C4-2B (cell line): ENCODE measurements around the gene TNNC1.

Source experiments
- H3K27ac ChIP-seq: fragments of 450-650 bp; 2 replicates; pipeline ENCODE4 v1.5.1; 2017
- CTCF ChIP-seq: fragments of 450-650 bp; conservative IDR thresholded peaks from 2 replicates; pipeline ENCODE4 v1.5.1; 2017; ENCODE audit warnings: mild to moderate bottlenecking
- ZFX ChIP-seq: fragments of 450-650 bp; IDR thresholded peaks from 2 replicates; pipeline ENCODE4 v1.6.1; 2017

TNNC1 gene

GRCh38 chr3:52453496-52454249 lies at the start of gene TNNC1:
TSS of gene TNNC1 (minus strand) at chr3:52454041. CDS start at chr3:52454015, 26 bp downstream.
- TF ChIP-seq CTCF (no peak), ZFX (no peak)
- H3K27ac ChIP-seq = peak within 1 kb of the TSS; percentile 70

DNA sequence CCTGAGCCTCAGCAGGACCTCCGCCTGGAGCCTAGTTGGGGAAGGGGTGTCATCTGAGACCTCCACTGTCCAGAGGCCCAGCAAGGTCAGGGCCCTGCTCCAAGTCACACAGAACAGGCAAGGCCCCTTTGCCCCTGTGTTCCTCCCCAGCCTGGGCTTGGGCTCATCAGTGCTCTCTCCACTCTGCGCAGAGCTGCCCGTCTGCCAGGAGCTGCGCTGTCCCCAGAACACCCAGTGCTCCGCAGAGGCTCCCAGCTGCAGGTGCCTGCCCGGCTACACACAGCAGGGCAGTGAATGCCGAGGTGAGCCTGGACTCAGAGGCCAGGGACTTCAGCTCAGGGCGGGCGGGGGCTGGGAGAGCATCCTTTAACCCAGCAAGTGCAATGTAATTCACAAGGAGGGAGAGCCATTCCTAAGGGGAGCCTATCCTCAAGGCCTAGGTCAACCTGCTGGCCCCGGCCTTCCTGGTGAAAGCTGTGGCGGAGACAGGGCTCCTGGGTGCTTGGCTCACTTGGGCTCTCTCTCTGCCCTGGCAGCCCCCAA lies 49.0 kb upstream of the TNNC1 start:
- no peak overlapping the region for H3K27ac ChIP-seq

GRCh38 chr3:52502001-52502400 lies 48.2 kb upstream of the TNNC1 start:
- TF ChIP-seq CTCF (no peak), ZFX (no peak)
- H3K27ac ChIP-seq = no peak overlapping the region

More for the DNA sequence above, 49.0 kb upstream of the TNNC1 start:
- TF ChIP-seq ZFX (no peak), CTCF (no peak)

GRCh38 chr3:52501046-52501445 lies 47.2 kb upstream of the TNNC1 start:
- TF ChIP-seq CTCF = no peak
- TF ChIP-seq ZFX = no peak
- no peak overlapping the region for H3K27ac ChIP-seq

DNA sequence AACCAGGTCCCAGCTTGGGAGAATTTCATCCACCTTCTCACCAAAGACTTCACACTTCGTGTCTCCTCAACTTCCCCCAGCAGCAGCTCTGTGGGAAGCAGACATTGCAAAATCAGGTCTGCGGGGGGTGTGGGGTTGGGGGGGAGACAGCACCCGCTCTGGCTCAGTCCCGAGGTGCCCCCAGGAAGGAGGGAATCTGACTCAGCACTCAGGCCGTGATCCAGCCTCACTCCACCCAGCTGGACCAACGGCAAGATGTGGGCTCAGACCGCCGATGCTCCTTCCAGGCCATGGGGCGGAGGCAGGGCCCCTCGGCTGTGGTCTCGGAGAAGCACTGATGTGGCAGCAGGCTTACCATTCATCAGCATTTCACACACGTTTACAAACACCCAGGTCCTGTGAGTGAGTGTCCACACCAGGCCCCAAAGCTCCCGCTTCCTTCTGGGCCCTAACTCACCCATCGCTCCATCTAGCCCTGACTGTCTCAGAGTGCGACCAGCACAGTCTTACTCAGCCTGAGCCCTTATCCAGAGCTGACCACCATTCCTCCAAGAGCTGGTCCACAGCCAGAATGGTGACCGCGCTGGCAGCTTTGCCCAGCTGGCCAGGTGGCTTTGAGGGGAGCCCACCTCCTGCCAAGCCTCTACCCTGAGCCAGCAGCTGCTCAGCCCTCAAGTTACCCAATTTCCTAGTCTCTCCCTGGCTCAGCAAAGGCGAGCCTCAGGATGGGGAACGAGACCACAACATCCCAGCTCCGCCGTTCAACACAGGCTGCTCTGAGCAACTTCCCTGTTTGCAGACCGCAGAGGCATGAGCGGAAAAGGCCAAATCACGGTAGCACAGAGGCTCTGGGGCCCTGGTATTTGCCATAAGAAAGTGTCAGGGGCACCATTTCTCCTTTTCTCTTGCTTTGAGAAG lies 44.6 kb upstream of the TNNC1 start:
- TF ChIP-seq ZFX (no peak), CTCF (no peak)
- no peak overlapping the region for H3K27ac ChIP-seq

DNA sequence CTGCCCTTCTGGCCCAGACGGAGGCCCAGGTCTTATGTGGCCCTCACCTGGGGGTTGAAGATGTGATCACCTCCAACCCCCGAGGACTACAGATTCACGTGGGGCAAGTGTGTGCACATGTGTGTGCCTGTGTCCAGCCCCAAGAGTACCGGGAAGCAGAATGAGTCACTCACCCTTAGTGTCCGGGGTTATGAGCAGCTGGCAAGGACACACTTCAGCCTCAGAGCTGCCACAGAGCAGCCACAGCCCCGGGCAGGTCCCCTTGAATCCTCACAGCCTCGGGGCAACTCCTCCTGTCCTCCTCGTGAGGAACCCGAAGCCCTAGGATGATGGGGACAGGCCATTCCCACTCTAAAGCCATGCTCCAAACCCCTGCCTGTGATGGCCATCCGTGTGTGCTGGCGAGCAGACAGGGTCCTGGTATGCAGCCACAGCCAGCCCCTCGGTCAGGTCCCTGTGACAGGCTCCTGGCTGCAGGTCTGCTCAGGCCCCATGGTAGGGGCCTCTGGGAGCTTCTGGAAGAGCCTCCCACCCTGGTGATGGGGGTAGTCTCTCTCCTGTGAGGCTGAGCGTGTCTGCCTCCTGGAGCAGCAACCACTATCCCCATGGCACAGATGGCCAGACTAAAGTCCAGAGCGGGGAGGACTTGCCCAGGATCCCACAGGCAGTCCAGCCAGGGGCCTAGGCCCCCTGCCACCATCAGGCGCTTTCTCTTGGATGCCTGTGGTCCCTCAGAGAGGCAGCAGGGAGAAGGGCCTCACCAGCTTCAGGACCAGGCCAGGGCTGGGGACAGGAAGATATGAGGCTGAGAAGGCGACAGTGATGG lies 42.1 kb upstream of the TNNC1 start:
- TF ChIP-seq CTCF (no peak), ZFX (no peak)
- no peak overlapping the region for H3K27ac ChIP-seq
